GM21723 (cell line): ENCODE results near the gene CDV3.

Experiments
- ATAC-seq: cut with Tn5 transposase; IDR thresholded peaks from one replicate; pipeline ENCODE4 v1.9.1; 2021; ENCODE audit warnings: mild to moderate bottlenecking, moderate library complexity; ENCODE audit not compliant: unreplicated experiment

CDV3 gene

GRCh38 chr3:133600572-133601081 is 27.1 kb downstream of the CDV3 start:
- ATAC-seq, result no peak

- ATAC-seq, result no peak
These were observed 32.9 kb downstream of the CDV3 start for GRCh38 chr3:133606342-133606741.

GRCh38 chr3:133606902-133607301 is 33.4 kb downstream of the CDV3 start:
- no peak for ATAC-seq

- ATAC-seq, result no peak
These were observed 34.3 kb downstream of the CDV3 start for GRCh38 chr3:133607816-133608215.

GRCh38 chr3:133608388-133608787 is 34.9 kb downstream of the CDV3 start:
- ATAC-seq, result no peak

- ATAC-seq, result no peak
These were observed 36.5 kb downstream of the CDV3 start for GRCh38 chr3:133610031-133610430.

GRCh38 chr3:133611534-133611933 is 38.0 kb downstream of the CDV3 start:
- ATAC-seq, result no peak

- peak; percentile 100 for ATAC-seq
These were observed 46.7 kb downstream of the CDV3 start for GRCh38 chr3:133620066-133620784.

GRCh38 chr3:133627789-133628188 is 54.3 kb downstream of the CDV3 start:
- no peak for ATAC-seq

- ATAC-seq, result no peak
These were observed 55.7 kb downstream of the CDV3 start for GRCh38 chr3:133629146-133629545.

- no peak for ATAC-seq
These were observed 60.0 kb downstream of the CDV3 start for GRCh38 chr3:133633439-133633838.
